Transverse colon (tissue), 3 donors: ENCODE data around the gene VSX1.

Experiments
- EP300 ChIP-seq: sonication (generic); formaldehyde crosslinking; IDR thresholded peaks from one replicate; pipeline ENCODE4 v1.6.1; 2017; ENCODE audit warnings: antibody characterized with exemption, low read depth
- POLR2A ChIP-seq: fragments of 450-650 bp; IDR thresholded peaks from one replicate; pipeline ENCODE4 v1.6.1; 2016; ENCODE audit warnings: antibody characterized with exemption, mild to moderate bottlenecking, moderate library complexity
- TF ChIP-seq, protein P1 (sequence below), 5 experiments: fragments of 200-600 bp in 3 of 5; fragments of 450-650 bp in 2 of 5; sonication (generic) in 3 of 5; IDR thresholded peaks; 1 replicate in 2 of 5; 2 replicates in 3 of 5; pipeline ENCODE4 v1.5.1; 2016 to 2017; ENCODE audit warnings: antibody characterized with exemption in 5 of 5, inconsistent platforms in 3 of 5, mild to moderate bottlenecking in 2 of 5, moderate library complexity in 1 of 5

DNA sequence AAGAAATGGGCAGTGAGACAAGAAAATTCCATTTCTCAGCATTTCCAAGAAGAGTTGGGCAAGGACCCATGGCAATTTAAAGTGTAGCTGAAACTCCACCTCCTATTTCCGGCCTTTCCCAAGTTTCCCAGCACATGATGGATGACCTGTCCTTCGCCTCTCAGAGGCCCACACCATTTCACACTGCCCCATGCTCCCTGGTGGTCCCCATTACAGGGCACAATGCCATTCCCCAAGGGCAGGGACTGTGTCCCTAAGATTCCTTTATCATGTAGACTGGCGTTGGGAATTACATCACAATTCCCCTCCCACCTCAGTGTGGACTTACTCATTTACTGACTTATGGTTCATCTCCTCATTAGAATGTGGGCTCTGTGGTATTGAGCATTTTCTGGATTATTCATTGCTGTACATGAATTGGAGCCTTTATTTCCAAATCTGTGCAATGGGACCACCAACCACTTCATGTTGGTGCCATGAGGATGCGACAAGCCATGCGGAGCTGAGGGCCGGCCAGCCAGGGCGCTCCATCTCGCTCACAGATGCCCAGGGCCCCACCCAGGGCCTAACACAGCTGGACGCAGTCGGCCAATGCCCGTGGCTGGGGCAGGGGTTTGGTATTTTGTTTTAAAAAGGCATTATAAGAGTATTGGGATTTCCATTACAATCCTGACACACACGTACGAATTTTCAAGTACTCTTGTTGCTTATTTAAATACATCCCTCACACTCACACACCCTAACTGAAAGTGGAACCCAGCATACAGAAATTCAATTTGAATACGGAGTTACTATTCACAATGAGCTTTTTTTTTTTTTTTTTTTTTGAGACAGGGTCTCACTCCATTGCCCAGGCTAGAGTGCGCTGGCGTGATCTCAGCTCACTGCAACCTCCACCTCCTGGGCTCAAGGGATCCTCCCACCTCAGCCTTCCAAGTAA lies 29.4 kb downstream of the VSX1 start:
- TF ChIP-seq POLR2A (no peak), EP300 (no peak)
- TF ChIP-seq, protein P1, sequence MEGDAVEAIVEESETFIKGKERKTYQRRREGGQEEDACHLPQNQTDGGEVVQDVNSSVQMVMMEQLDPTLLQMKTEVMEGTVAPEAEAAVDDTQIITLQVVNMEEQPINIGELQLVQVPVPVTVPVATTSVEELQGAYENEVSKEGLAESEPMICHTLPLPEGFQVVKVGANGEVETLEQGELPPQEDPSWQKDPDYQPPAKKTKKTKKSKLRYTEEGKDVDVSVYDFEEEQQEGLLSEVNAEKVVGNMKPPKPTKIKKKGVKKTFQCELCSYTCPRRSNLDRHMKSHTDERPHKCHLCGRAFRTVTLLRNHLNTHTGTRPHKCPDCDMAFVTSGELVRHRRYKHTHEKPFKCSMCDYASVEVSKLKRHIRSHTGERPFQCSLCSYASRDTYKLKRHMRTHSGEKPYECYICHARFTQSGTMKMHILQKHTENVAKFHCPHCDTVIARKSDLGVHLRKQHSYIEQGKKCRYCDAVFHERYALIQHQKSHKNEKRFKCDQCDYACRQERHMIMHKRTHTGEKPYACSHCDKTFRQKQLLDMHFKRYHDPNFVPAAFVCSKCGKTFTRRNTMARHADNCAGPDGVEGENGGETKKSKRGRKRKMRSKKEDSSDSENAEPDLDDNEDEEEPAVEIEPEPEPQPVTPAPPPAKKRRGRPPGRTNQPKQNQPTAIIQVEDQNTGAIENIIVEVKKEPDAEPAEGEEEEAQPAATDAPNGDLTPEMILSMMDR (IDR thresholded peaks at IDR 0.05), result no peak
